A549 treated with RU486 at 1 μM for 4 hours (cell line): ENCODE results near the gene ACOT8. TPM values are rescaled to one million over a fixed set of nuclear protein-coding genes. Genes with fewer than 3 reads are reported as not detected.

Experiments used
- total RNA-seq: library from RNA; stranded (reverse); fragments of 200-300 nt; extraction: Qiagen RNA extraction; gene quantifications from 5 replicates; pipeline ENCODE4 v1.2.3, GENCODE V29; 2022; ENCODE audit warnings: low read depth

ACOT8 gene
- 15.4 to 20.0 TPM (median 17.7 TPM) in 5 replicates for total RNA-seq

DNA sequence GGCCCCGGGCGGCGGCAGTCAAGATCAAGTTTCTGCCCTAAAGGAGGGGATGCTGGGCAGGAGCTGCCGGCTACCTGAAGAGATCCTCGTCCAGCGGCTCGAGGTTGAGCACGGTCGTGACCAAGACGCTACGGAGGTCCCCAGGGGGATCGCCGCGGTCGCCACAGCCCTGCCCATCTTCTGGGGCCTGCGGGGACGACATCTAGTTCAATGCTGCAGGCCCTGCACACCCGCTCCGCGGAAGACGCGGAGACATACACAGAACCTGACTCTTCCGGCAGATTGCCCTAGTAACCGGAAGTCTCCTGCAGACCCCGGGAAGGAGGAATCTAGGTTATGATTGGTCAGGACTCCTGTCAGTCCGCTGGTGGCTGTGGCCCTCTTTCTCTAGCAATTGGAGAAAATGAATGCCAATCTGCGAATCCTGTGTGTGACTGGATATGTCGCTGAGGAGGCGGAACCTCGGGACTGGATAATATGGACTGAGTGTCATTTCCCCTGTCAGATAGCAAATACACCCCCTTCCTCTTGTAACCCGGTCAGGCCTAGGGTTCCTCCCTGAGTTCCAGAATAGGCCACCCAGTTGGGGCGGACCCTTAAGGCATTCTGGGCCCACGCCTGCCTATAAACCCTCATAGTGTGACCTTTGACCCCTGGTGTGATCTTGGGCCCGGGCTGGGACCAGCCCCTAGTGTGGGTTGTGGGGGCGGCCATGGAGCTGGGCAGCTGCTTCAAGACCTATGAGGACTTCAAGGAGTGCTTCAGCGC, at the start of gene ACOT8, which contains the start of gene ZSWIM3:
ACOT8 (minus strand) TSS at position 279 of the 768 bp plus-strand sequence; CDS start at position 202, 77 bp downstream.
ZSWIM3 (plus strand) TSS at position 501 of the 768 bp plus-strand sequence; CDS start at position 713, 212 bp downstream.

DNA sequence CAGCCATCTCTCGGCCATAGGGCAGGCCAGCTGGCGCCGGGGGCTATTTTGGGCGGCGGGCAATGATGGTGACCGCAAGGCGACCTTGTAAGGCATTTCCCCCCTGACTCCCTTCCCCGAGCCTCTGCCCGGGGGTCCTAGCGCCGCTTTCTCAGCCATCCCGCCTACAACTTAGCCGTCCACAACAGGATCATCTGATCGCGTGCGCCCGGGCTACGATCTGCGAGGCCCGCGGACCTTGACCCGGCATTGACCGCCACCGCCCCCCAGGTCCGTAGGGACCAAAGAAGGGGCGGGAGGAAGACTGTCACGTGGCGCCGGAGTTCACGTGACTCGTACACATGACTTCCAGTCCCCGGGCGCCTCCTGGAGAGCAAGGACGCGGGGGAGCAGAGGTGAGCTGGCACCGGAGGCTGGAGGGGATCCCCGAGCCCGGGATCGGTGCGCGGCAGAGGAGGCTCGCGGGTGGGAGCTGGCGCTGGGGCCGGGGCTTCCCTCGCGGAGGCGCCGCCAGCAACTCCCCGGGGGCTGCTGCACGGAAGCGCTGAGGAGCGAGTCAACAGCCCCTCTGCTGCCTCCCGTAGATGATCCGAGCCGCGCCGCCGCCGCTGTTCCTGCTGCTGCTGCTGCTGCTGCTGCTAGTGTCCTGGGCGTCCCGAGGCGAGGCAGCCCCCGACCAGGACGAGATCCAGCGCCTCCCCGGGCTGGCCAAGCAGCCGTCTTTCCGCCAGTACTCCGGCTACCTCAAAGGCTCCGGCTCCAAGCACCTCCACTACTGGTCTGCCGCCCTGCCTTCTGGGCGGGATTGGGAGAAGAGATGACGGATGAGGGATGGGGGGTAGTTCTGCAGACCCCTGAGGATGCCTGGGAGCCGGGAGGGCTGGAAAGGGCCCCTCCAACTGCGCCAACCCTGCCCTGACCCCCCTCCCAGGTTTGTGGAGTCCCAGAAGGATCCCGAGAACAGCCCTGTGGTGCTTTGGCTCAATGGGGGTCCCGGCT, 34.1 kb upstream of the ACOT8 start, which contains the start of the genes CTSA and NEURL2:
CTSA (plus strand) TSS at position 351 of the 999 bp plus-strand sequence; CDS start at position 585, 234 bp downstream.
NEURL2 (minus strand) TSS at position 224 of the 999 bp plus-strand sequence; CDS start at position 7, 217 bp downstream.

GRCh38 chr20:45887346-45887715, 30.1 kb upstream of the ACOT8 start, which contains the start of gene SPATA25:
TSS of gene SPATA25 (minus strand) at chr20:45887622. CDS start at chr20:45887590, 32 bp downstream.

GRCh38 chr20:45880988-45881788, 24.0 kb upstream of the ACOT8 start, which contains the start of gene ZSWIM1:
TSS of gene ZSWIM1 (plus strand) at chr20:45881227. CDS start at chr20:45882593, 1,366 bp downstream.

DNA sequence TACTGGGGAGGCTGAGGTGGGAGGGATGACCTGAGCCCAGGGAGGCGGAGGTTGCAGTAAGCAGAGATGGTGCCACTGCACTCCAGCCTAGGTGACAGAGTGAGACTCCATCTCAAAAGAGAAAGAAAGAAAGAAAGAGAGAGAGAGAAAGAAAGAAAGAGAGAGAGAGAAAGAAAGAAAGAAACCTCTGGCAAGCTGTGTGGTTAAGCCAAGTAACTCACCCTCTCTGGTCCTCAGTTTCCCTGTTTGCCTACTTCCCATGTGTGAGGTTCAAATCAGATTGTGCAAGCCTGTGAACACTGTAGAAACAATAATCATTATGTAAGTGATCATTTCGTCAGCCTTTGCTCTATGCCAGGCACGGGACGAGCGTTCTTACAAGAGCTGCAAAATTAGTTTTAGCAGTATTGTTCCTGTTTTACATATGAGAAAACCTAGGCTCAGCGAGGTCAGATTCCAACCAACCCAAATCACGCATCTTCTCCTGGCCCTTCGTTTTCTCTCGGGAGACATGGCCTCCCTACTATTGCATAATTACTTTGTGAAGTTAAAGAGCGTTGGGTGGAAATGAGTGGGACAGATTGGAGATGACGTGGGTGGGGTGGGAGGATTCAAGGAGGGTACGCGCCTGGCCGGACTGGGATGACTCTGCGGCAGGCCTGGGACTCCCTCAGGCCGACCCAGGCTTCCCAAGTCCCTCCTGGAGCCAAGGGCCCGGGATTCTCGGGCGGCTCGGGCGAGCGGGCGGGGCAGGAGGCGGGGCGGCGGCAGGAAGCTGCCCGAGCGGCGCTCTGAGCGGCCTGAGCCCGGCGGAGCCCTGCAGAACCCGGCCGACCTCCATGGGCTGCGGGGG, 23.9 kb downstream of the ACOT8 start, which contains the start of gene SNX21:
SNX21 (plus strand) TSS at position 770 of the 853 bp plus-strand sequence. CDS start 121 bp downstream, outside the sequence.

GRCh38 chr20:45827030-45827652, 30.1 kb downstream of the ACOT8 start, which contains the start of gene TNNC2:
TSS of gene TNNC2 (minus strand) at chr20:45827312. CDS start at chr20:45827248, 64 bp downstream.

DNA sequence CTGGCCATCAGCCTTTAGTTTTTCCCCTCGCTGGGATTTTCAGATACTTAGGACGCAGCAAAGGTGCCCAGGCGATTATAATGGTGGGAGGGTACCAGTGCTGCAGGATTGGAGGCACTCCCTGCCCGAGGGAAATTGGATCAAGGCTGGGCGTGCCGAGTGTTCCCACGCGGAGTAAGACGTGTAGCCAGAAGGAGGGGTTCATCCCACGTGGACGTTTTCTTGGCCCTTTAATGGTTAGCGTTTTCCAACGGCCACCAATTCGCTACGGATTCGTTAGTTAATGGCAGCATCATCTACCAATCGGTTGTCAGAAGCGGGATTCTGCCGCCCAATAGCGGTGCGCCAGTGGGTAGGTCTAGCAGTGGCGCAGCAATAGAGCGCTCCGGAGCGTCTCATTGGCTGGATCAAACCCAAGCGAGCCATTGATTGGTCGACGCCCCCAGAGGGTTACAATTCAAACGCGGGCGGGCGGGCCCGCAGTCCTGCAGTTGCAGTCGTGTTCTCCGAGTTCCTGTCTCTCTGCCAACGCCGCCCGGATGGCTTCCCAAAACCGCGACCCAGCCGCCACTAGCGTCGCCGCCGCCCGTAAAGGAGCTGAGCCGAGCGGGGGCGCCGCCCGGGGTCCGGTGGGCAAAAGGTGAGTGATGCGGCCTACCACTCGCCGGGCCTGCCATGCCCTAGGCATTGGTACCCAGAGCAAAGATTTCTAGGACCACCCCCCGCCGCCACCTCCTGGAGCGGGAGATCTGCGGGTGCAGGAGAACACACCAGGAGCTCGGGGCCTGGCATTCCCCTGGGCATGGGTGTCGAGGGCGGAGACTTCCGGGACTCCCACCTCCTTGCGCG, 44.8 kb downstream of the ACOT8 start, which contains the start of gene UBE2C:
UBE2C (plus strand) TSS at position 488 of the 849 bp plus-strand sequence; CDS start at position 540, 52 bp downstream.

Other genes starting within 250 kb of the ACOT8 start
- not detected in 5 replicates for gene WFDC10A, start 227.7 kb downstream of the ACOT8 start, total RNA-seq
- gene WFDC9, start 226.1 kb downstream of the ACOT8 start, total RNA-seq: not detected in 5 replicates
- not detected in 5 replicates for gene WFDC11, start 187.2 kb downstream of the ACOT8 start, total RNA-seq
- not detected in 5 replicates for gene WFDC13, start 155.4 kb downstream of the ACOT8 start, total RNA-seq
- not detected in 5 replicates for gene WFDC10B, start 152.4 kb downstream of the ACOT8 start, total RNA-seq
- not detected in 5 replicates for gene SPINT4, start 135.0 kb downstream of the ACOT8 start, total RNA-seq
- 0.28 TPM in 1 of 5 replicates, not detected in the others for gene WFDC3, start 65.5 kb downstream of the ACOT8 start, total RNA-seq
- 32.5 to 40.1 TPM (median 37.4 TPM) in 5 replicates for gene DNTTIP1, start 65.4 kb downstream of the ACOT8 start, total RNA-seq
- gene UBE2C, start 44.7 kb downstream of the ACOT8 start, total RNA-seq: 226 to 288 TPM (median 250 TPM) in 5 replicates
- gene TNNC2, start 30.1 kb downstream of the ACOT8 start, total RNA-seq: 0.22 to 0.48 TPM (median 0.31 TPM) in 3 of 5 replicates, not detected in the others
- gene SNX21, start 23.6 kb downstream of the ACOT8 start, total RNA-seq: 9.4 to 12.4 TPM (median 10.7 TPM) in 5 replicates
- gene ZSWIM3, start 222 bp upstream of the ACOT8 start, total RNA-seq: 1.4 to 1.6 TPM (median 1.6 TPM) in 5 replicates
- gene ZSWIM1, start 23.8 kb upstream of the ACOT8 start, total RNA-seq: 6.1 to 7.0 TPM (median 6.6 TPM) in 5 replicates
- 0.23 to 0.87 TPM (median 0.66 TPM) in 5 replicates for gene SPATA25, start 30.2 kb upstream of the ACOT8 start, total RNA-seq
- 0.88 to 1.5 TPM (median 1.4 TPM) in 5 replicates for gene NEURL2, start 33.8 kb upstream of the ACOT8 start, total RNA-seq
- gene CTSA, start 33.9 kb upstream of the ACOT8 start, total RNA-seq: 92.6 to 141 TPM (median 119 TPM) in 5 replicates
- gene PLTP, start 54.8 kb upstream of the ACOT8 start, total RNA-seq: 1.3 to 2.3 TPM (median 2.0 TPM) in 5 replicates
- 27.7 to 35.6 TPM (median 32.2 TPM) in 5 replicates for gene PCIF1, start 77.3 kb upstream of the ACOT8 start, total RNA-seq
- gene ZNF335, start 114.8 kb upstream of the ACOT8 start, total RNA-seq: 6.6 to 10.0 TPM (median 9.5 TPM) in 5 replicates
- gene MMP9, start 151.5 kb upstream of the ACOT8 start, total RNA-seq: 0.43 to 1.1 TPM (median 0.50 TPM) in 5 replicates
- gene SLC12A5, start 171.8 kb upstream of the ACOT8 start, total RNA-seq: 12.4 to 17.2 TPM (median 15.6 TPM) in 5 replicates
- gene NCOA5, start 232.6 kb upstream of the ACOT8 start, total RNA-seq: 20.4 to 25.6 TPM (median 22.5 TPM) in 5 replicates